GM12878 (cell line): ENCODE measurements around the gene KLHL2. TPM values are rescaled to one million over a fixed set of nuclear protein-coding genes. Genes with fewer than 3 reads are reported as not detected.

Experiments used
- ATAC-seq: fragments of 200-7000 bp; cut with Tn5 transposase; 3 replicates; pipeline ENCODE4 v1.9.1; 2020; ENCODE audit warnings: mild to moderate bottlenecking, moderate library complexity
- BruUV-seq: library from RNA; stranded (reverse); fragments of 400-500 nt; replicated peaks from 2 replicates; lab custom pipeline; 2021; lab: Mats Ljungman, UMichigan
- CTCF ChIA-PET: fragments of 300-600 bp; sonication (Branson Sonifier 250); formaldehyde crosslinking; extraction: SDS; loops from one replicate; lab custom pipeline; 2021; ENCODE audit warnings: inconsistent platforms; lab: Yijun Ruan, JAX
- POLR2A ChIA-PET: fragments of 350-600 bp; formaldehyde crosslinking; extraction: SDS; loops from one replicate; lab custom pipeline; 2021; ENCODE audit warnings: inconsistent platforms; lab: Charles Lee
- RAD21 ChIA-PET: fragments of 300-600 bp; sonication (Branson Sonifier 250); formaldehyde crosslinking; loops from one replicate; lab custom pipeline; 2023; ENCODE audit warnings: antibody characterized with exemption; ENCODE audit not compliant: unreplicated experiment; lab: Charles Lee
- SMC1A ChIA-PET: fragments of 300-600 bp; sonication (Branson Sonifier 250); formaldehyde crosslinking; loops from one replicate; lab custom pipeline; 2023; ENCODE audit not compliant: unreplicated experiment, uncharacterized antibody; lab: Charles Lee
- DNase-seq: peaks from one replicate; pipeline ENCODE4 v3.0.0-alpha.2; 2011; ENCODE audit warnings: low read depth, low spot score
- FAIRE-seq: peaks from 3 replicates; lab custom pipeline; 2011; peaks lifted over from hg19 to GRCh38; lab: Jason Lieb, UNC
- H2AFZ ChIP-seq: 2 replicates; pipeline ENCODE4 v1.6.0; 2011; ENCODE audit warnings: low read depth, low read length, control low read depth; ENCODE audit not compliant: control insufficient read depth
- H3K27ac ChIP-seq: 2 replicates; pipeline ENCODE4 v1.5.1; 2011; ENCODE audit warnings: control low read depth; ENCODE audit not compliant: control insufficient read depth, insufficient read depth
- H3K27me3 ChIP-seq, 2 experiments: replicated peaks in 1 of 2; 2 replicates each; pipeline versions ENCODE4 v1.6.0 to v1.6.1; 2011; ENCODE audit warnings: low read length in 1 of 2; ENCODE audit not compliant: control insufficient read depth in 2 of 2, insufficient read depth in 2 of 2
- H3K36me3 ChIP-seq, 2 experiments: 2 replicates each; pipeline ENCODE4 v1.5.1; 2011; ENCODE audit warnings: low read length in 1 of 2; ENCODE audit not compliant: control insufficient read depth in 2 of 2, insufficient read depth in 2 of 2
- H3K4me1 ChIP-seq: 2 replicates; pipeline ENCODE4 v1.6.1; 2011; ENCODE audit warnings: mild to moderate bottlenecking, low read length, moderate library complexity, mixed read lengths; ENCODE audit not compliant: control insufficient read depth, insufficient read depth
- H3K4me2 ChIP-seq: 2 replicates; pipeline ENCODE4 v1.6.0; 2011; ENCODE audit warnings: control low read depth; ENCODE audit not compliant: control insufficient read depth, insufficient read depth
- H3K4me3 ChIP-seq: fragments of 200-600 bp; sonication (generic); 2 replicates; pipeline ENCODE4 v1.5.1; 2016
- H3K79me2 ChIP-seq: 2 replicates; pipeline ENCODE4 v1.6.0; 2011; ENCODE audit warnings: low read length; ENCODE audit not compliant: control insufficient read depth, insufficient read depth
- H3K9ac ChIP-seq: 2 replicates; pipeline ENCODE4 v1.8.0; 2011; ENCODE audit warnings: low read length, control low read depth, mixed read lengths; ENCODE audit not compliant: control insufficient read depth, insufficient read depth
- H3K9me3 ChIP-seq: replicated peaks from 3 replicates; pipeline ENCODE4 v1.5.1; 2011; ENCODE audit warnings: mild to moderate bottlenecking, low read length; ENCODE audit not compliant: control insufficient read depth, insufficient read depth
- H4K20me1 ChIP-seq: 2 replicates; pipeline ENCODE4 v1.6.0; 2011; ENCODE audit not compliant: control insufficient read depth, insufficient read depth
- BACH1 ChIP-seq: fragments of 450-650 bp; IDR thresholded peaks from 2 replicates; pipeline ENCODE4 v1.6.1; 2017; ENCODE audit warnings: mild to moderate bottlenecking, borderline replicate concordance
- E2F4 ChIP-seq: IDR thresholded peaks from 2 replicates; pipeline ENCODE4 v1.6.1; 2012; ENCODE audit warnings: low read depth, low read length, improper control_type of control experiment
- HSF1 ChIP-seq: fragments of 150-350 bp; IDR thresholded peaks from 2 replicates; pipeline ENCODE4 v1.6.1; 2014; ENCODE audit warnings: mild to moderate bottlenecking, low read depth, low read length
- MTA3 ChIP-seq: IDR thresholded peaks from 2 replicates; pipeline ENCODE4 v1.6.1; 2012; ENCODE audit warnings: low read length, inconsistent platforms, borderline replicate concordance
- MYC ChIP-seq: IDR thresholded peaks from 2 replicates; pipeline ENCODE4 v1.6.1; 2011; ENCODE audit warnings: mild to moderate bottlenecking, low read length, moderate library complexity, inconsistent platforms; ENCODE audit not compliant: insufficient read depth, insufficient replicate concordance, insufficient read length, severe bottlenecking
- PBX3 ChIP-seq: IDR thresholded peaks from 2 replicates; pipeline ENCODE4 v1.6.1; 2011; ENCODE audit warnings: mild to moderate bottlenecking, low read depth, low read length, moderate library complexity; ENCODE audit not compliant: insufficient replicate concordance
- RFX5 ChIP-seq: IDR thresholded peaks from 2 replicates; pipeline ENCODE4 v1.6.1; 2011; ENCODE audit warnings: low read depth, low read length, improper control_type of control experiment
- SMC3 ChIP-seq: IDR thresholded peaks from 2 replicates; pipeline ENCODE4 v1.6.1; 2011; ENCODE audit warnings: low read length, improper control_type of control experiment, borderline replicate concordance
- SP1 ChIP-seq: IDR thresholded peaks from one replicate; pipeline ENCODE4 v1.6.1; 2011; ENCODE audit warnings: low read depth, low read length
- TBL1XR1 ChIP-seq: IDR thresholded peaks from 2 replicates; pipeline ENCODE4 v1.6.1; 2012; ENCODE audit warnings: low read depth, low read length, improper control_type of control experiment
- ZNF217 ChIP-seq: fragments of 450-650 bp; IDR thresholded peaks from 2 replicates; pipeline ENCODE4 v1.6.1; 2017; ENCODE audit warnings: antibody characterized with exemption, mild to moderate bottlenecking
- WGBS: methylation state at CpG from one replicate; pipeline ENCODE4 v1.1.6; 2016; ENCODE audit warnings: low lambda C conversion rate; ENCODE audit not compliant: insufficient replicate concordance, insufficient coverage; ENCODE audit errors: missing lambda C conversion rate; 5-methylcytosine and 5-hydroxymethylcytosine counted together
- in situ Hi-C: fragments of 300-500 bp; cut with MboI; formaldehyde crosslinking; loops from 9 replicates; pipeline ENCODE4 v1.14.3; 2018; ENCODE audit warnings: mixed read lengths
- intact Hi-C: fragments of 100-400 bp; cut with micrococcal nuclease; formaldehyde crosslinking; loops from one replicate; pipeline ENCODE4 v1.14.2; 2022; ENCODE audit not compliant: unreplicated experiment
- polyA plus RNA-seq, 11 experiments: library from polyadenylated mRNA; depleted of rRNA in 4 of 11; unstranded in 6 of 11; stranded (reverse) in 5 of 11; fragments of >200 nt; fragmentation: Nextera tagmentation in 4 of 11; fragmentation: Illumina TruSeq in 1 of 11; extraction: Ambion mirVana in 4 of 11; extraction: Trizol in 1 of 11; gene quantifications; 1 replicate in 1 of 11; 2 replicates in 10 of 11; pipeline versions ENCODE4 v1.2.1 to v1.2.3, GENCODE V29; 2011 to 2016; ENCODE audit warnings: inconsistent platforms in 2 of 11, missing spikeins in 2 of 11, low read depth in 1 of 11
- total RNA-seq, 4 experiments: library from RNA; depleted of rRNA in 3 of 4; stranded (reverse); fragments of >200 nt in 3 of 4; fragmentation: Illumina TruSeq in 1 of 4; extraction: Trizol in 1 of 4; gene quantifications; 2 replicates each; pipeline versions ENCODE4 v1.2.1 to v1.2.3, GENCODE V29; 2013 to 2021
- TF ChIP-seq, protein P1 (sequence below): fragments of 450-650 bp; IDR thresholded peaks from 2 replicates; pipeline ENCODE4 v1.6.1; 2017; ENCODE audit warnings: mild to moderate bottlenecking, low read depth, inconsistent platforms; ENCODE audit not compliant: poor library complexity, severe bottlenecking

Gene KLHL2
- total and polyA plus RNA-seq, 10 of the 15 experiments (the other 5 are each of a cell fraction or from before 2014, with no cell fraction given) = 4.8 to 22.8 (median 12.9) TPM

DNA sequence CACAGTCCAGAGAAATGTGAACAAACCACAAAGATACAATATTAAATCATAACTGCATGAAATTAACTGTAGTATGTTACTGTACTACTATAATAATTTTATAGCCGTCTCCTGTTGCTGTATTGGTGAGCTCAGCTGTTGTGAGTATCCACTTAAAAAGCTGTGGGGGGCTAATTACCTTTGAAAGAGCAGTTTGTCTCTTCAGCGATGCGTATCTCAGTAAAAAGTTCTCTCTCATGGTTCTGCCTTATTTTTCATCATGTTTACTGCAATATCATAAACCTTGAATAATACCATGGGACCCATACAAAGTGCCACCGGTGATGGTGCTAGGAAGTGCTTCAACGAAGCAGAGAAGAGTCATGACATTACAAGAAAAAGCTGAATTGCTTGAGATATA, 111.7 kb downstream of the KLHL2 start:
- 97% methylated on average over 5 of the region's 5 CpGs for WGBS
- in situ Hi-C loops = no loop called here
- ChIA-PET RAD21 (no interaction called here), SMC1A (interaction anchor here (1.1 to 2.2 kb wide), 3 partner anchors 8 to 11 kb away, joined by 4 to 6 read pairs (median 5); no protein-coding TSS in a partner anchor), POLR2A (interaction anchor here (1.0 to 1.3 kb wide), 2 partner anchors 14 to 17 kb away, joined by 3 read pairs; no protein-coding TSS in a partner anchor), CTCF (interaction anchor here (1.5 kb wide), 1 partner anchor 13 kb away, joined by 3 read pairs; no protein-coding TSS in a partner anchor)
- H3K4me2 ChIP-seq = no peak overlapping the region
- H3K27me3 ChIP-seq = no peaks in the 10 kb centered on the region
- no peaks in the 10 kb centered on the region for H3K79me2 ChIP-seq
- FAIRE-seq (no peak), ATAC-seq (no peak), DNase-seq (no peak)
- H3K9me3 ChIP-seq = no peaks in the 10 kb centered on the region
- H3K4me1 ChIP-seq = no peaks in the 10 kb centered on the region
- no peak overlapping the region for H3K4me3 ChIP-seq
- intact Hi-C loops = no loop called here
- H3K27ac ChIP-seq = no peak overlapping the region
- no peak overlapping the region for H2AFZ ChIP-seq
- TF ChIP-seq HSF1 (no peak), TBL1XR1 (no peak), SMC3 (no peak), PBX3 (no peak), RFX5 (no peak), BACH1 (no peak), ZNF217 (no peak), E2F4 (no peak), MTA3 (no peak), SP1 (no peak), MYC (no peak)
- TF ChIP-seq, protein P1, sequence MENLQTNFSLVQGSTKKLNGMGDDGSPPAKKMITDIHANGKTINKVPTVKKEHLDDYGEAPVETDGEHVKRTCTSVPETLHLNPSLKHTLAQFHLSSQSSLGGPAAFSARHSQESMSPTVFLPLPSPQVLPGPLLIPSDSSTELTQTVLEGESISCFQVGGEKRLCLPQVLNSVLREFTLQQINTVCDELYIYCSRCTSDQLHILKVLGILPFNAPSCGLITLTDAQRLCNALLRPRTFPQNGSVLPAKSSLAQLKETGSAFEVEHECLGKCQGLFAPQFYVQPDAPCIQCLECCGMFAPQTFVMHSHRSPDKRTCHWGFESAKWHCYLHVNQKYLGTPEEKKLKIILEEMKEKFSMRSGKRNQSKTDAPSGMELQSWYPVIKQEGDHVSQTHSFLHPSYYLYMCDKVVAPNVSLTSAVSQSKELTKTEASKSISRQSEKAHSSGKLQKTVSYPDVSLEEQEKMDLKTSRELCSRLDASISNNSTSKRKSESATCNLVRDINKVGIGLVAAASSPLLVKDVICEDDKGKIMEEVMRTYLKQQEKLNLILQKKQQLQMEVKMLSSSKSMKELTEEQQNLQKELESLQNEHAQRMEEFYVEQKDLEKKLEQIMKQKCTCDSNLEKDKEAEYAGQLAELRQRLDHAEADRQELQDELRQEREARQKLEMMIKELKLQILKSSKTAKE = no peak
- no peak overlapping the region for H3K9ac ChIP-seq
- H4K20me1 ChIP-seq = no peaks in the 10 kb centered on the region
- BruUV-seq = no TSS peak
- H3K36me3 ChIP-seq = no peaks in the 10 kb centered on the region
